Right renal pelvis (tissue), 4 donors: ENCODE results near the gene REXO1. TPM values are rescaled to one million over a fixed set of nuclear protein-coding genes. Genes with fewer than 3 reads are reported as not detected.
"Not testable (repeated sequence)": the region's sequence is repeated elsewhere in the genome, so short reads cannot be mapped to it uniquely, and the experiment has no call there.

Experiments
- DNase-seq, 4 donors: peaks; one replicate each; pipeline ENCODE4 v3.0.0-alpha.2; 2013; ENCODE audit warnings: low read depth in 4 of 4, low spot score in 3 of 4, missing footprints in 1 of 4
- polyA plus RNA-seq, 4 donors: library from polyadenylated mRNA; unstranded; fragments of 120-200 nt; gene quantifications; one replicate each; pipeline ENCODE4 v1.2.1, GENCODE V29; 2013; ENCODE audit not compliant: insufficient read length in 4 of 4

The REXO1 gene
- polyA plus RNA-seq, 4 donors: 23.5 to 32.9 (median 25.1) TPM

DNA sequence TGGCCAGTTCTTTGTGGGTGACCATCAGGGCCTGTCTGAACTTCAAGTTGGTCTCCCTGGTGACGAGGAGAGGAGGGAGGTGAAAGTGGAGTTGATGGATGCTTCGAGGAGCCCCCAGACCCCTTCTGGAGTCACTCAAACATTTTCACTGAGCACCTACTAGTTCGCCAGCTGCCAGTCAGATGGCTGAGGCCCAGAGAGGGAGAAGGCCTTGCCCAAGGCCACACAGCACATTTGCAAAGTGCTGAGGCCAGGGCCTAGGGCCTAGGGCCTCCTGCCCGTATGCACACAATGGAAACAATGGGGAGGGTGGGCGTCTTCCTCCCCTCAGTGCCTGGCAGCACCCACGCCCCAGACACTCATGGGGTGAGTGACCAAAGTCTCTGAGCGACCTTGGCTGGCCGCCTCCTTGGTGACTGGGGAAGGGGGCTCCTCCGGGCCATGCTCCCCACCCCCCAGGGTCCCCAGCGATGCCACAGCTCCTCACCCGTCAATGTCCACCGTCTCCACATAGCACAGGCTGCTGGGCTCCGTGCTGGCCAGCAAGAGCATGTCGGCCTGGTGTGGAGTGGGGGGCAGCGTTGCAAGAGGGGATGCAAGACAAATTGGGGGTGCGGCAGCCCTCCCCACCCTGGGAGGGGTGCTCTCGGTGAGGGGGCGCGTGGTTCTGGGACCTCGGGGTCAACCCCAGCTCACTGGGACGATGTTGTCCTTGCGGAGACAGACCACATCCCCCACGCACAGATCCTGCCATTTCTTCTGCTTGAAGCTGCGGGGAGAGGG, 42.7 kb downstream of the REXO1 start:
- no peak for DNase-seq

DNA sequence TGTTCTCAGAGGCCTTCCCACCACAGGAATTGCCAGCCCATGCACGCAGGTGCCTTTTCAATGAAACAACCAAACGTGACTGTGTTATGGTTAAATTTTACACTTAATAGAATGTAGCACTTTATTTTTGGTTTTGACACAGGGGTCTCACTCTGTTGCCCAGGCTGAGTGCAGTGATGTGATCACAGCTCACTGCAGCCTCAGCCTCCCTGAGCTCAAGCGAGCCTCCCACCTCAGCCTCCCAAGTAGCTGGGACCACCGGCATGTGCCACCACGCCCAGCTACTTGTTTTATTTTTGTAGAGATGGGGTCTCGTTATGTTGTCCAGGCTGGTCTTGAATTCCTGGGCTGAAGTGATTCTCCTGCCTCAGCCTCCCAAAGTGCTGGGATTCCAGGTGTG, 43.4 kb downstream of the REXO1 start:
- DNase-seq: no peak

DNA sequence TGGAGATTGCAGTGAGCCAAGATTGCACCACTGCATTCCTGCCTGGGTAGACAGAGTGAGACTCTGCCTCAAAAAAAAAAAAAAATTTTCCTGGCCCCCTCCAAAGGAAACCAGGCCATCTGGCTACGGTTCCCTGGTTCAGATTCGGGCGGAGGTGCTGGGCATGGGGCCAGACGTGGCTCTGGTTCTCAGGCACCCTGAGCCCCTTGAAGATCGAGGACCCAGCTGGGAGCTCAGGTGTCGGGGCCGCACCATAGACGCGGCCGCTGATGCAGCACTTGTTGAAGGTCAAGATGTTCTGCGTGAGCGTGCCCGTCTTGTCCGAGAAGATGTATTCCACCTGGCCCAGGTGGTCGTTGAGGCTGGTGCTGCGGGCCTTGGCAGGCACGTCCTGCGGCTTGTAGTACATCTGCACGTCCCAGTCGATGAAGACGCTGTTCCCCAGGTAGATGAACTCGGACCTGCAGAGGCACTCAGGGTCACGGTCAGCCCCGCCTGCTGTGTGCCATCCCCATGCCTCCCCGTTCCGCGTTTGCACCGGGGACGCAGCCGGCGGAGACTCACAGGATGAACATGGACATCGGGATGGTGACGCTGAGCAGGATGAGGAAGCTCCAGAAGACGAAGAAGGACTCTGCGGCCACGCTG, 48.5 kb downstream of the REXO1 start:
- DNase-seq: no peak

DNA sequence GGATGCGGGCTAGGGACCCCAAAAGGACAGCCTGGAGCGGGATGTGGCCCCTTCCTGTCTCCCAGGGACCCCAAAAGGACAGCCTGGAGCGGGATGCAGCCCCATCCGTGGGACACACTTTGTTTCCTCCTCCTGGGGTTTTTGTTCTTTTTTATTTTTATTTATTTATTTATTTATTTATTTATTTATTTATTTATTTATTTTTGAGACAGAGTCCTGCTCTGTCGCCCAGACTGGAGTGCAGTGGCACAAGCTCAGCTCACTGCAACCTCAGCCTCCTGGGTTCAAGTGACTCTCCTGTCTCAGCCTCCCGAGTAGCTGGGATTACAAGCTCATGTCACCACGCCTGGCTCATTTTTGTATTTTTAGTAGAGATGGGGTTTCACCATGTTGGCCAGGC, 51.0 kb downstream of the REXO1 start:
- DNase-seq: not testable (repeated sequence)

DNA sequence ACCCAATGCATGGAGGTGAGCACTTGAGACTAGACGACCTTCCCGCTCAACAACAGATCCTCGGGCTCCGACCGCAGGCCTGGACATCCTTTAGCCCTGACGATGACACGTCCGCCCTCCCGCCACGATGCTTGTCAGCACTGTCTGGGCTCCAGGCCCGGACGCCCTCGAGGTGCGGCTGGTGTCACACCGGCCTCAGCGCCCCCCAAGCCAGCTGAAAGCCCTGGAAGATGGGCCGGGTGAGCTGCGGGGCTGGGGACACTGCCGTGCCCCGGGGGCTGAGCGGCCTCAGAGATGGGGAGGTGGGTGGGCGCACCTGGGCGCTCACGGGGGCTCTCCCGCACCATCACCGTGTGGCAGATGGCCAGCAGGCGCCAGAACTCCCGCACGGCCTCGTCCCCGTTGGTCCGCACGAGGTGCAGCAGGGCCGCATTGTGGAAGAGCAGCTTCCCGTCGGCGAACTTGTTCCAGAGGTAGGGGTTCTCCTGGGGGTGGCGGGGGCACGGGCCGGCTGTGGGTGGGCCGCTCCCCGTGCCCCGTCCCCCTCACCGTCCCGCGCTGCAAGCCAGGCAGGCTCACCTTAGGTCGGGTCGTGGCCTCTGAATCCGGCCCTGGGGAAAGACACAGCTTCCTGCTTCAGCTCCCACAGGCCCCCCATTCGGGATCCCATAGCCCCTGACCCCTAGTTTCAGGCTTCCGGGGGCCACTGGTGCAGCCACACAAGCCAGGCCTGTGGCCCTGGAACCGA, 51.7 kb downstream of the REXO1 start:
- DNase-seq: no peak

DNA sequence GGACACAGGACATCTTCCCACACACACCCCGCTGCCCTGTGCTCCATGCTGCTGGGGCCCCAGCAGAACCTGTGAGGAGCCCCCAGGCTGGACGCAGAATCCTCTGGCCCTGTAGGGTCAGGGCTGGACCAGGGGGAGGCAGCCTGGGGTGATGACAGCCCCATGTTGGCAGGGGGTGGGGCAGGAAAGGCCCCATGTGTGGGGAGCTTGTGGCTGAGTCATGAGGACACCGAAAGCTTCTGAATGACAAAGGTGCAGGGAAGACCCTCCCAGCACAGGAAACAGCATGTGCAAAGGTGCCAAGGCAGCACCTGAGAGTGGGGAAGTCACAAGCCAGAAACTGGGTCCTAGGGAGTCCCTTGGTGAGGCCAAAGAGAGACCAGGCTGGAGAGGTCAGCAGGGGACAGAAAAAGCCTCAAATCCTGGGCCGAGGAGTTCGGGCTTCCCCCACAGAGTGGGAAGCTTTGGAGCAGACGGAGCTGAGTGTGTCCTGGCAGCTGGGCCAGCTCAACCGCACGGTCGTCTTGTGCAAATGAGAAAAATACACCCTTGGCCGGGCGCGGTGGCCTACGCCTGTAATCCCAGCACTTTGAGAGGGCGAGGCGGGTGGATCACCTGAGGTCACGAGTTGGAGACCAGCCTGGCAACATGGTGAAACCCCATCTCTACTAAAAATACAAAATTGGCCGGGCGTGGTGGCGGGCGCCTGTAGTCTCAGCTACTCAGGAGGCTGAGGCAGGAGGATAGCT, 53.7 kb downstream of the REXO1 start:
- no peak for DNase-seq

DNA sequence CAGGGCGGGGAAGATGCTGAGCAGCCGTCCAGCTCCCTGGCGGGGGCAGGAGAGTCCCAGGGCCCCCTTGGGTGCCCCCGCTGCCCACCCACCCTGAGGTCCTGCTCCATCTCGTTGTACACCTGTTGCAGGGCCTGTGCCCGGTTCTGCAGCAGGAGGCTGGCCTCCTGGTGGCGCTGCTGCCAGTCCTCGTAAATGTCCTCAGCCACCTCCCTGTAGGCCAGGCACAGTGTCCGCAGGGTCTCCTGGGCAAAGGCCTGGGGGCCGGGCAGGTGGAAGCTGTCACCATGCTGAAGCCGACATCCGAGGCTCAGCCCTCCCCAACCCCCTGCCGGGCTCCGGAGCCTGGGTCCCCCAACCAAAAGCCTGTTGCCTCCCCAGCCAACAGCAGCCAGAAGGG, 56.4 kb downstream of the REXO1 start:
- no peak for DNase-seq

DNA sequence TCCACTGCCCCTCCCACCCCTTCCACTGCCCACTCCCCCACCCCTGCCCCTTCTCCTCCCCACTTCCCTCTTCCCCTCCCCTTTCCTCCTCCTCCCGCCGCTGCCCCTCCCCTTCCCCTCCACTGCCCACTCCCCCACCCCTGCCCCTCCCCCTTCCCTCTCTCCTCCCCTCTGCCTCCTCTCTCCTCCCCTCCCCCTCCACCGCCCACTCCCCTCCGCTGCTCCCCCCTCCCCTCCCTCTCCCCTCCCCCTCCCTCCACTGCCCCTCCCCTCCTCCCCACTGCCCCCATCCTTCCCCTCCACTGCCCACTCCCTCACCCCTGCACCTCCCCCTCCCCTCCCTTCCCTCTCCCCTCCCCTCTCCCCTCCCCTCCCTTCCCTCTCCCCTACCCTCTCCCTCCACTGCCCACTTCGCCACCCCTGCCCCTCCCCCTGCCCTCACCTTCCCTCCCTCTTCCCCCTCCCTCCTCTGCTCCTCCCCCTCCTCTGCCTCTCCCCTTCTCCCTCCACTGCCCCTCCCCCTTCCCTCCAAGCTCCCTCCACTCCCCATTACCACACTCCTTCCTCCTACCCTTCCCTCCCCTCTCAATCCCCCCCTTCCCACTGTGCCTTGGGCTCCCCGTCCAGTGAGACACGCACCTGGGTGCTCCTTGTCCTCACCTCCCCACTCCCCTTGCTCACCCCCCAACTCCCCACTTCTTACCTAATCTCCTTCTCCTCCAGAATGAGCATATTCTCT, 58.1 kb downstream of the REXO1 start:
- DNase-seq: no peak

DNA sequence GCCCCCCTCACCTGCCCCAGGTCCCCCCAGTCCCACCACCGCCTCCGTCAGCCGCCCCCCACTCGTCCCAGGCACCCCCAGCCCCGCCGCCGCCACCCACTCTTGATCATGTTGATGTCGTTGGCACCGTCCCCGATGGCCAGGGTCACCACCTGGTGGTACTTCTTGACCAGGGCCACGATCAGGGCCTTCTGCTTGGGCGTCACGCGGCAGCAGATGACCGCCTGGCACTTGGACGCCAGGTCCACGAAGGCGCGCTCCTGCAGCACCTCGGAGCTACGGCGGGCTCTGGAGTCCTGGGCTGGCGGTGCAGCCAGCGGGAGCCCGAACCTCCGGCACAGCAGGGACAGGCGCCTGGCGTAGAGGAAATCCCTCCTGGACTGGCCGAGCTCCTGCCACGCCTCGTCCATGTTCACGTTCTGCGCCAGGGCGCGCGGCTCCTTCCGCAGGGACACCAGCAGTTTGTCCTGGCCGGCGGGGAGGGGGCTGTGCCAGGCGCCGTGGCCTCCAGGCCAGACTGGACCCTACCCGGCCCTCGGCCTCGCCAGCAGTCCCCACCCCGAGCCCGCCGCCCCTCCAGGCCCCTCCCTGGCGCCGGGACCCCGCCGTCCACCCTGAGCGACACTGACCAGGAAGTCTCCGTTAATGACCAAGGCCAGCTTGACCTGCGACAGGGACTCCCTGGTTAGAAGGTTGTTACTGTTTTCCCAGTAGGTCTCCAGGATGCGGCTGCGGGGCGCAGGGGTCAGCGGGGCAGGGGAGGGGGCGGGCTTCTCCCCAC, 58.8 kb downstream of the REXO1 start:
- DNase-seq: no peak

DNA sequence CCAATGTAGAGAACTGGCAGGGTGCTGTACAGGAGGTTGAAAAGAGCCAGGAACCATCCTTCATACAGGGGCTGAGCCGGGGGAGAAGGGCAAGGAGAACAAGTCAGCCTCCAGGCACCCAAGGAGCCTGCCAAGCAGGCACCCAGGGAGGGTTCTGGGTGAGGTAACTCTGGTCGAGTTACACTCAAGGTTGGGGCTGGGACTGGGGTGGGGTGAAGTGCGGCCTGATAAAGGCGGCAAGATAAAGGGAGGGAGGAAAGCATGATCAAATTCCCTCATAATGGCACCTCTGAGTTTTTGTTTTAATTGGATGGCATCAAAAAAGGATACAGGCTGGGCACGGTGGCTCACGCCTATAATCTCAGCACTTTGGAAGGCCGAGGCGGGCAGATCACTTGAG, 61.2 kb downstream of the REXO1 start:
- no peak for DNase-seq

DNA sequence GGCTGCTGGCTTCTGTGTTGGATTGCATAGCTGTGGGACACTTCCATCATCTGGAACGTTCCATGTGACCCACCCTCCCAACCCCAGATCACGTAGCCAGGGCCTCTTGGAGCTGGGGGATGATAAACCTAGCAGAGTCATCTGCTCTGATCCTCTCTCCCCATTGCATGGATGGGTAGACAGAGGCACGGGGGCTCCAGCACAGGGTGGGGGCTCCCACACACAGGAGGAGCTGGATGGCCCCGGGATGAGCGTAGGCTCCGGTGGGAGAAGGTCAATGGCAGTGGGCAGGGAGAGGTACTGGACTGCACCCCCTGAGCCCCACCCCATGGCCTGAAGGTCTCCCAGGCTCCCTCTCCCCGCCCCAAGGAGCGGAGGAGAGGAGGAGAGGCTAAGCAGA, 61.6 kb downstream of the REXO1 start:
- DNase-seq: no peak

DNA sequence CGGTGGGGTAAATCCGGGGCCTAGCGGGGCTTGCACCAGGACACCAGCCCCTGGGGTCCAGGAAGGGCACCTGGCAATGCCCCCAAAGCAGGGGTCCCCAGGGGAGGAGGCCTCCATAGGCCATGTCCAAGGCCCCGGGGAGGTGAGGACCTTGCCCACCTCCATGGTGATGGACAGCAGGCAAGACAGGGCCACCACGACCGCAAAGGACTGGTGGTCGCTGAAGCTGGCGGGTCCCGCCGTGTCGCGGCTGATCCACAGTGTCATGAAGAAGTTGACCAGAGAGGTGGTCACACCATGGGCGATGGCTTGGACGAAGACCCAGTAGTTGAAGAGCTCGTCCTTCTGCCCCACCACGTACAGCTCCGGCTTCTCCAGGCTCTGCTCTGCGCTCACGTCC, 63.0 kb downstream of the REXO1 start:
- DNase-seq: no peak

DNA sequence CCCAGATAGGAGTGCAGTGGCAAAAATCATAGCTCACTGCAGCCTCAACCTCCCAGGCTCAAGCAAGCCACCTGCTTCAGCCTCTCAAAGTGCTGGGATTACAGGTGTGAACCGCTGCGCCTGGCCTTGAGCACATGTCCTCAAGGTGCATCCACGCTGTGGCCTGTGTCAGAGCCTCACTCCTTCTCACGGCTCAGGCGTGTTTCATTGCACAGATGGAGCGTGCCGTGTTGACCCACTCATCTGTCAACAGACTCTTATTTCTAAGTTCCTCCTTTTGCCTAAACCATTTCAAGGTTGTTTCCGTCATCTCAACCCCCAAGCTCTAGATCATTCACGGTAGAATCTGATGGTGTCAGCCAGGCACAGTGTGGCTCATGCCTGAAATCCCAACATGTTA, 64.4 kb downstream of the REXO1 start:
- DNase-seq: no peak

DNA sequence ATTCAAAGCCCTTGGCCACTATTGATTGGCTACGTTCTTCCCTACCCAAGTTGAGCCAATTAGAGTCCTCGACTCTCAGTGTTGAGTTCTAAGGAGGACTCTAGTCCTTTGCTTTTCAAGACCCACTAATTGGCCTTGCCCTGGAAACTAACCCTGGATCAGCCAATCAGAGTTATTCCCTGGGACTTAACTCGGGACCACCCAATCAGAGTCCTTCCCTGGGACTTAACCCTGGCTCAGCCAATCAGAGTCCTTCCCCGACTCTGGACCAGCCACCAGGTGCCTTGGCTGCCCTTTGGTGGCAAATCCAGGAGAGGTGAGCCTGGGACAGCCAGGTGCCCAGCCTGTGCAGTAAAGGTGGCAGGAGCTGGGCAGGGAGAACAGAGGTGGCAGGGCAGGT, 64.9 kb downstream of the REXO1 start:
- no peak for DNase-seq

DNA sequence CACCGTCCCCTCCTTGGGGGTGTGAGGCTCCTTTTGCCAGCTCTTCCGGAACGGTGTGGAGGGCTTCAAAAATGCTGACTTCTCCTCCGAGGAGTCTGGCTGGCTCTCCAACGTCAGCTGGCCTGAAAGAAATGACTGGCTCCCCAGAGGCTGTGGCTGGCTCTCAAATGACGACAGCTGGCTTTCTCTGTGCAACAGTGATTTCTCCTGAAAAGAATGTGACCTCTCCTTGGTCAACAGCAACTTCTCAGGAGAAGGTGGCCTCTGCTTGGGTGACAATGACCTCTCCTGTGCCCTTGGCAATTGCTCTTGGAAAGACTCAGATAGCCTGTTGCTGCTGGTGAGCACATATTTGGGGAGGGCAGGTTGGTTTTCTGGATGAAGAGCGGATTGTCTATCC, 65.8 kb downstream of the REXO1 start:
- DNase-seq: no peak

DNA sequence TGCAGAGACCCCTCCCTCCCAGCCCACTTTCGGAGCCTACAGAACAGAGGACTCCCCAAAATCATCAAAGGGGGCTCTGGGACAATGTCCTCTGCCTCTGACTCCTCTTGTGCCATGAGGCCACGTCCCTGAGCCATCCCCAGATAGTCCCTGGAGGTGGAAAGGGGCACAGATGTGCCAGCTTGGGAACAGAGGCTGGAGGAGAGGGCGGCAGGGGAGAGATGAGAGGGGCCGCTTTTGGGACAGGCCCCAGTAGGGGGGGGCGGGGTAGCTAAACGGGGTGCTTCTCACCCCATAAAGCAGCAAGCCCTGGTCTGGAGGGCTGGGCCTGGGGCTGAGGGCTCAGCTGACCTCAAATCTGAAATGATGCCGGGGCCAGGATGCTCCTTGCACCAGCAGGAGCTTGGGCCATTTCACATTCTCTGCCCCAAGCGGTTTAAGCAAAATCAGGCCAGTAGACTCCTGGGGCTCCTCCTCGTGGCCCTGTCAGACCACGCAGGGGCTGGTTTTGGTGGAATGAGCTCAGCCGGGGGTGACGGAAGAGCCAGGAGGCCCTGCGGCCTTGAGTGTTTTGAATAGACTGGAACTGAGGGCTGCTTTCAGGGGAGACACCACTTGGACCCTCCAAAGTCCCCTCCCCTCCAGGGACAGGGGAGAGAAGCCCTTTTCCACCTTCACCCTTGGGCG, 67.9 kb downstream of the REXO1 start:
- no peak for DNase-seq

DNA sequence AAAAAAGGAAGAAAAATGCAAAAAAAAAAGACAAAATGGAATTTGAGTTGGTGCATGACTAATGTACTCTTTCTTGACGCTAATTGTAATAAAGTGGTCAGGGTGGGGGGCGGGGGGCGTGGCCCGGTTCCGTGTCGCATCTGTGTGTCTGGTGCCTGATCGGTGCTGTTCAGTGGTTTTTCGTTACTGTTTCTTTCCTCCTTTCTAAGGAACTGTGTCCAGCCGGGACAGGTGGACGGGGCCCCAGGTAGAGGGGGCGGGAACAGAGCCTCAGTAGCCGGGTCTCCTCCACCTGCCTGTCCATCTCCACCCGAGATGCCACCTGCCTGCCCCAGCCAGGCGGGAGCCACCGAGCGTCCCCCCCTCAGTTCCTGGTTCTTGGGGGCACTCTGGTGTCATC, 68.7 kb downstream of the REXO1 start:
- DNase-seq: no peak

DNA sequence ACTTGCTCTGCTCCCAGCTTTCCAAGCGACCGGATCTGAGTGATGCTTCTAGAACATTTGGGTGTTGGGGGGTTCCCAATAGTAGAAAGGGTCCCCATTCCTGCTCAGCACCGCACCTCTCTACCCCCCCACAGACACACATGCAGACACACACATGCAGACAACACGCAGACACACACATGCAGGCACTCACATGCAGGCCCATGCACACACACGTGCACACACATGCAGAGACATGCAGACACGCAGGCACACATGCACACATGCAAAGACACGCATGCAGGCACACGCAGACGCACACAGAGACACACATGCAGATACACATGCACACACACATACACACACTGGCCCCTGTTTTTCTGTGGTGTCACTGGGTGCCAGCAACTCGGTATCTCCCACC, 71.1 kb downstream of the REXO1 start:
- no peak for DNase-seq

DNA sequence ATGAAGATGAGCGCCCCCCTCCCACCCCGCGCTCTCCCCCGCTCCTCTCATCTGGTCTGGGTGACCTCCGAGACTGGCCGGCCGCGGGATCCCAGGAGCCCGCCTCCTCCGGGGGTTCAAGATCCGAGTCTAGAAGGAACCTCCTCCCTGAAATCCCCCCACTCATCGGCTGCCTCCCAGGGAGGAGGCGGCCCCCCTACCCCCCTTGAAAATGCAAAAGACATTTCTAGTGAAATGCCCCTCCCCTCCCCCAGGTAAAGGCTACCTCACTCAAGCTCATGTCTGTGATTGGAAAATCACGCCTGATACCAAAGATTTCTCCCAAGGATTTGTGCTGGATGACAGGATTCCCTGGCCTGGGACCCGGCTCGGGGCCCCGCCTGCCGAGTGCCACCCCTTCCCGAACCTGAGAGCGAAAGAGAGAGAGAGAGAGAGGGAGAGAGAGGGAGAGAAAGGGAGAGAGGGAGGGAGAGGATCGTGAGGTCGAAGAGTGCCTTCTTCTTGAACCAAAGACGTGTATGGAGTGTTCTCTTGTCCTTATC, 71.6 kb downstream of the REXO1 start:
- DNase-seq: no peak
